H9 (cell line): ENCODE results near the gene CD151. TPM values are rescaled to one million over a fixed set of nuclear protein-coding genes. Genes with fewer than 3 reads are reported as not detected.
A peak's percentile ranks its signal among the peaks of the same experiment; 100 is the strongest.

Experiments used
- DNase-seq: peaks from one replicate; pipeline ENCODE4 v3.0.0-alpha.2; 2017
- H2AFZ ChIP-seq: one replicate; pipeline ENCODE4 v1.6.1; 2013; ENCODE audit warnings: mild to moderate bottlenecking, low read length, control low read depth, moderate library complexity
- H2AK5ac ChIP-seq: 2 replicates; pipeline ENCODE4 v1.6.1; 2013; ENCODE audit warnings: low read length, control low read depth, mixed read lengths; ENCODE audit not compliant: insufficient read length
- H2BK120ac ChIP-seq: one replicate; pipeline ENCODE4 v1.6.1; 2013; ENCODE audit warnings: low read depth, mild to moderate bottlenecking, low read length, control low read depth, inconsistent platforms; ENCODE audit not compliant: poor library complexity, severe bottlenecking
- H2BK12ac ChIP-seq: 2 replicates; pipeline ENCODE4 v1.6.1; 2013; ENCODE audit warnings: low read length, control low read depth, mixed read lengths, low read depth; ENCODE audit not compliant: insufficient read length
- H2BK15ac ChIP-seq: 2 replicates; pipeline ENCODE4 v1.6.1; 2013; ENCODE audit warnings: low read depth, low read length, control low read depth
- H2BK20ac ChIP-seq: one replicate; pipeline ENCODE4 v1.6.1; 2013; ENCODE audit warnings: low read depth, mild to moderate bottlenecking, low read length, control low read depth, inconsistent platforms; ENCODE audit not compliant: poor library complexity, severe bottlenecking
- H2BK5ac ChIP-seq: 2 replicates; pipeline ENCODE4 v1.6.1; 2013; ENCODE audit warnings: low read length, control low read depth, mixed read lengths; ENCODE audit not compliant: insufficient read length
- H3K14ac ChIP-seq: 2 replicates; pipeline ENCODE4 v1.6.1; 2013; ENCODE audit warnings: low read length, control low read depth; ENCODE audit not compliant: insufficient read depth
- H3K18ac ChIP-seq: 2 replicates; pipeline ENCODE4 v1.6.1; 2013; ENCODE audit warnings: low read depth, mild to moderate bottlenecking, mixed read lengths, low read length, control low read depth; ENCODE audit not compliant: insufficient read length
- H3K23ac ChIP-seq: 2 replicates; pipeline ENCODE4 v1.6.1; 2013; ENCODE audit warnings: low read length, control low read depth, mixed read lengths, low read depth; ENCODE audit not compliant: insufficient read length
- H3K23me2 ChIP-seq: 2 replicates; pipeline ENCODE4 v1.6.1; 2013; ENCODE audit warnings: low read depth, mild to moderate bottlenecking, mixed read lengths, low read length, control low read depth; ENCODE audit not compliant: insufficient read length, poor library complexity, severe bottlenecking
- H3K27ac ChIP-seq: 2 replicates; pipeline ENCODE4 v1.5.1; 2013; ENCODE audit warnings: low read length, control low read depth, mixed read lengths, low read depth; ENCODE audit not compliant: insufficient read length
- H3K27me3 ChIP-seq: 2 replicates; pipeline ENCODE4 v1.6.1; 2013; ENCODE audit warnings: low read length, control low read depth, inconsistent platforms; ENCODE audit not compliant: insufficient read depth
- H3K4ac ChIP-seq: 2 replicates; pipeline ENCODE4 v1.6.1; 2013; ENCODE audit warnings: low read depth, mild to moderate bottlenecking, control low read depth, inconsistent platforms, low read length, moderate library complexity
- H3K4me1 ChIP-seq: 2 replicates; pipeline ENCODE4 v1.6.1; 2013; ENCODE audit warnings: low read length, control low read depth, inconsistent platforms; ENCODE audit not compliant: insufficient read depth
- H3K4me2 ChIP-seq: 2 replicates; pipeline ENCODE4 v1.6.1; 2013; ENCODE audit warnings: low read length, control low read depth, mixed read lengths; ENCODE audit not compliant: insufficient read length, insufficient read depth
- H3K56ac ChIP-seq: 2 replicates; pipeline ENCODE4 v1.6.1; 2013; ENCODE audit warnings: low read depth, mild to moderate bottlenecking, mixed read lengths, low read length, control low read depth; ENCODE audit not compliant: insufficient read length
- H3K79me1 ChIP-seq: 2 replicates; pipeline ENCODE4 v1.6.1; 2013; ENCODE audit warnings: low read depth, mild to moderate bottlenecking, moderate library complexity, low read length, control low read depth, inconsistent platforms; ENCODE audit not compliant: insufficient read depth, poor library complexity, severe bottlenecking
- H3K79me2 ChIP-seq: 2 replicates; pipeline ENCODE4 v1.6.1; 2013; ENCODE audit warnings: low read length, control low read depth, inconsistent platforms; ENCODE audit not compliant: insufficient read depth
- H3K9ac ChIP-seq: 2 replicates; pipeline ENCODE4 v1.6.1; 2013; ENCODE audit warnings: low read length, control low read depth, mixed read lengths; ENCODE audit not compliant: insufficient read length; ENCODE audit errors: extremely low read depth
- H3K9me3 ChIP-seq: one replicate; pipeline ENCODE4 v1.6.1; 2013; ENCODE audit warnings: low read depth, low read length, inconsistent platforms; ENCODE audit not compliant: control insufficient read depth
- H3T11ph ChIP-seq: one replicate; pipeline ENCODE4 v1.6.1; 2013; ENCODE audit warnings: mild to moderate bottlenecking, low read length, control low read depth, inconsistent platforms
- H4K20me1 ChIP-seq: one replicate; pipeline ENCODE4 v1.6.1; 2013; ENCODE audit not compliant: control insufficient read depth, insufficient read length, insufficient read depth
- H4K5ac ChIP-seq: 2 replicates; pipeline ENCODE4 v1.6.1; 2013; ENCODE audit warnings: low read depth, mild to moderate bottlenecking, mixed read lengths, low read length, control low read depth; ENCODE audit not compliant: insufficient read length
- H4K8ac ChIP-seq: replicated peaks from 2 replicates; pipeline ENCODE4 v1.6.1; 2013; ENCODE audit warnings: low read length, control low read depth, mixed read lengths, low read depth; ENCODE audit not compliant: insufficient read length
- H4K91ac ChIP-seq: 2 replicates; pipeline ENCODE4 v1.6.1; 2013; ENCODE audit warnings: low read depth, mild to moderate bottlenecking, moderate library complexity, mixed read lengths, low read length, control low read depth; ENCODE audit not compliant: insufficient read length
- H3K27ac Mint-ChIP-seq, 3 experiments: 2 replicates in 2 of 3; 3 replicates in 1 of 3; pipeline ENCODE4 v1.8.0; 2020 to 2021; ENCODE audit warnings: mixed read lengths in 3 of 3, mild to moderate bottlenecking in 1 of 3, moderate library complexity in 1 of 3
- H3K27me3 Mint-ChIP-seq: 2 replicates; pipeline ENCODE4 v1.8.0; 2021; ENCODE audit warnings: low read depth, mild to moderate bottlenecking, moderate library complexity, mixed read lengths
- H3K36me3 Mint-ChIP-seq, 3 experiments: 2 replicates in 2 of 3; 3 replicates in 1 of 3; pipeline ENCODE4 v1.8.0; 2020 to 2021; ENCODE audit warnings: low read depth in 3 of 3, mixed read lengths in 3 of 3; ENCODE audit not compliant: insufficient read depth in 1 of 3
- H3K4me1 Mint-ChIP-seq, 2 experiments: 2 replicates each; pipeline ENCODE4 v1.8.0; 2020; ENCODE audit warnings: mixed read lengths in 2 of 2
- H3K4me3 Mint-ChIP-seq, 2 experiments: 2 replicates in 1 of 2; 3 replicates in 1 of 2; pipeline ENCODE4 v1.8.0; 2020 to 2021; ENCODE audit warnings: mild to moderate bottlenecking in 2 of 2, mixed read lengths in 2 of 2, moderate library complexity in 1 of 2
- H3K9me3 Mint-ChIP-seq, 2 experiments: 2 replicates in 1 of 2; 3 replicates in 1 of 2; pipeline ENCODE4 v1.8.0; 2020; ENCODE audit warnings: mild to moderate bottlenecking in 2 of 2, mixed read lengths in 2 of 2, moderate library complexity in 1 of 2
- CTCF ChIP-seq: fragments of 200-600 bp; sonication (generic); conservative IDR thresholded peaks from 3 replicates; pipeline ENCODE4 v1.8.0; 2021; ENCODE audit warnings: antibody characterized with exemption, mild to moderate bottlenecking
- WGBS: extraction: QIAGEN DNeasy Blood & Tissue Kit; methylation state at CpG from one replicate; pipeline ENCODE4 v1.1.7; 2013; ENCODE audit warnings: missing lambda C conversion rate, low lambda C conversion rate, mixed read lengths; ENCODE audit not compliant: insufficient read length; ENCODE audit errors: extremely low coverage; 5-methylcytosine and 5-hydroxymethylcytosine counted together
- total RNA-seq: library from RNA; stranded (reverse); gene quantifications from 2 replicates; pipeline ENCODE4 v1.2.1, GENCODE V29; 2021

CD151 gene
- total RNA-seq, 1 experiment from 2014 or later, result 138 TPM

- H3K27me3 ChIP-seq, result no peaks in the 10 kb centered on the region
- no peaks in the 10 kb centered on the region for H3K9me3 ChIP-seq
- peak overlapping the region in 1 of 3 experiments; percentile 60; a peak in 1 of 7 replicates for H3K27ac Mint-ChIP-seq
- H3K4ac ChIP-seq, result no peak overlapping the region
- H2BK20ac ChIP-seq, result no peak overlapping the region
- H3K4me3 Mint-ChIP-seq, result peak overlapping the region; percentile 84 to 91; a peak in 4 of 5 replicates
- no peak overlapping the region for H3K14ac ChIP-seq
- no peak overlapping the region for H3T11ph ChIP-seq
- H2BK15ac ChIP-seq, result no peak overlapping the region
- peaks cover 3% of the 10 kb centered on the region for H4K20me1 ChIP-seq
- no peak overlapping the region for H4K91ac ChIP-seq
- H2BK5ac ChIP-seq, result no peak overlapping the region
- no peaks in the 10 kb centered on the region; the same call in 1 of the 2 replicates for H3K27me3 Mint-ChIP-seq
- H3K79me1 ChIP-seq, result peaks cover 2% of the 10 kb centered on the region
- H3K23ac ChIP-seq, result no peak overlapping the region
- peaks cover 6 to 52% (median 46%) of the 10 kb centered on the region in 3 experiments; a peak in 6 of 7 replicates for H3K36me3 Mint-ChIP-seq
- no peaks in the 10 kb centered on the region for H3K9me3 Mint-ChIP-seq
- no peak overlapping the region for H3K56ac ChIP-seq
- H3K4me1 Mint-ChIP-seq, result peaks cover 15 to 28% of the 10 kb centered on the region in 2 experiments
- H3K4me1 ChIP-seq, result peaks cover under 1% of the 10 kb centered on the region; the same call in 1 of the 2 replicates
- no peak overlapping the region for H3K27ac ChIP-seq
- peaks cover 8% of the 10 kb centered on the region for H3K23me2 ChIP-seq
- no peak overlapping the region for H2AK5ac ChIP-seq
- no peak overlapping the region for H3K4me2 ChIP-seq
- no peak overlapping the region for H2BK12ac ChIP-seq
- no peak for DNase-seq
- H3K18ac ChIP-seq, result no peak overlapping the region
- H2AFZ ChIP-seq, result no peak overlapping the region
- H4K5ac ChIP-seq, result no peak overlapping the region
- WGBS, result no CpG with 5 or more reads among the region's 25 CpGs
- no peak overlapping the region for H3K9ac ChIP-seq
- H2BK120ac ChIP-seq, result no peak overlapping the region
- H3K79me2 ChIP-seq, result no peaks in the 10 kb centered on the region; the same call in 1 of the 2 replicates
- TF ChIP-seq CTCF, result peak; percentile 52; the same call in 2 of the 3 replicates
- no peak overlapping the region for H4K8ac ChIP-seq
These were observed 7.3 kb downstream of the CD151 start for GRCh38 chr11:839875-840617.
